ENCODE data around the gene PLEKHG2.

PLEKHG2 gene

DNA sequence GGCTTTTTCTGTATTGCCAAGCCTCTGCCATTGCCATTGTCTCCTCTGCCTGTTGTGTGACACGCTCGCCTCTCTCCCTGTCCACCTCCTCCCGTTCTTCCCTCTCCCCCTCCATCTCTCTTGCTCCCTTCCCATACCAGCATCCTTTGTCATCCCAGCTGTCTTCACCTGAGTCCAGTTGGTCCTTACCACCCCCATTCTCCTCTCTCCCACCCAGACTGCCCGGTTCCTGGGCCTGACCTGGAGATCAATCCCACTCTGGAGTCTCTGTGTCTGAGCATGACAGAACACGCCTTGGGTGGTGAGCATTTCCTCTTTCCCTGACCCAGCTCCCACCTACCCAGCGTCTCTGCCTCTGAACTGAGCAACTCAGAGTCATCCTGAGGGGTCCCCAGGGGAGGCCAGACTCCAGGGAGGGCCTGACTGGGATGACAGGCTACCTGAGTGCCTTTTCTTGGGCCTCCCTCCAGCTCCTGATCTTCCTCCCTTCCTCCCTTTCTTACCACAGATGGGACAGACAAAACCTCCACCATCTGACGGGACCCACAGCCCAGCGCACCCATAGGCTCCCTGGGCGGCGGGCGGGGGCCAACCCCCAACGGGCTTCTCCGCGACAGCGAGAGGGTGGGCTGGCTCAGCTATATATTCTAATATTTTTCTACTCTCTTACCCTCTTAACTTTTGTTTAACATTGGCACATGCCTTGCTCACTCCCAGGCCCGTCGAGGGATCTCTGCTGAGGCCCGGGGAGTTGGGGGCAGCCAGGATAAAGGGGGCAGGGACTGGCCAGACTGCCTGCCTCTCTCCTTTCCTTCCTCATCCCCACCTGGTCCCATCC, 29.3 kb upstream of the PLEKHG2 start:
- no peak for DNase-seq (ENCODE audit: low read depth in 4 of 4, low spot score in 1 of 4)

DNA sequence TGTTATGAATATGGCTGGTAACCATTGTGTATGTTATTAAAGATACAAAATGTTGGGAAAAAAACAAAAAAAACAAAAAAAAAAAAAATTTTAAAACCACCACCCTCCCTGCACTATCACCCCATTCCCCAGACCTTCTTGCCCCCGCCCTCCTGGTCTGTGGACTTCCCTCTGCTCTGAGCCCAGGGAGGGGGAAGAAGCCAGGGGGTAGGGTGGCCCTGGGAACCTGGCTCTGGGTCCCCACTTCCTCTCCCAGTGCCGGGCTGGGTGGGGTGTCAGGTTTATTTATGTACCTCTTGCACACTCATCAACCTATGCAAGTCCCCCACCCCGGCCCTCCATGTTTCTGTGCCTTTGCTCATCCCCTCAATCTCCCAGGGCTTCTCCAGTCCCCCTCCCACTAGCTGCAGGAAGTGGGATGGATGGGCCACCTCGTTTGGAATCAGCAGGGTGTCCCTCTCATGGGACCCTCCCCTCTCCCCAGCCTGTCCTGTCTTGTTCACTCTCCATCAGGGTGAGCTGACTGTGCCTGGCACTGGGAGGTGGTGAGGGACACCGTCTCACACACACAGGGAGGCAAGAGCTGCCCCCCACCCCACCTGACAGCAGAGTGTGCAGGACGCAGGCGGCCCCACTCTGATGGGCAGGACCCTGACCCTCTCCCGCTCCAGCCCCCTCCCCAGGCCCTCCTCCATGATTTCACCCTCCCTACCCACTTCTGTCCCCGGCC, 27.5 kb upstream of the PLEKHG2 start:
- DNase-seq (ENCODE audit: low read depth in 4 of 4, low spot score in 1 of 4) = no peak

DNA sequence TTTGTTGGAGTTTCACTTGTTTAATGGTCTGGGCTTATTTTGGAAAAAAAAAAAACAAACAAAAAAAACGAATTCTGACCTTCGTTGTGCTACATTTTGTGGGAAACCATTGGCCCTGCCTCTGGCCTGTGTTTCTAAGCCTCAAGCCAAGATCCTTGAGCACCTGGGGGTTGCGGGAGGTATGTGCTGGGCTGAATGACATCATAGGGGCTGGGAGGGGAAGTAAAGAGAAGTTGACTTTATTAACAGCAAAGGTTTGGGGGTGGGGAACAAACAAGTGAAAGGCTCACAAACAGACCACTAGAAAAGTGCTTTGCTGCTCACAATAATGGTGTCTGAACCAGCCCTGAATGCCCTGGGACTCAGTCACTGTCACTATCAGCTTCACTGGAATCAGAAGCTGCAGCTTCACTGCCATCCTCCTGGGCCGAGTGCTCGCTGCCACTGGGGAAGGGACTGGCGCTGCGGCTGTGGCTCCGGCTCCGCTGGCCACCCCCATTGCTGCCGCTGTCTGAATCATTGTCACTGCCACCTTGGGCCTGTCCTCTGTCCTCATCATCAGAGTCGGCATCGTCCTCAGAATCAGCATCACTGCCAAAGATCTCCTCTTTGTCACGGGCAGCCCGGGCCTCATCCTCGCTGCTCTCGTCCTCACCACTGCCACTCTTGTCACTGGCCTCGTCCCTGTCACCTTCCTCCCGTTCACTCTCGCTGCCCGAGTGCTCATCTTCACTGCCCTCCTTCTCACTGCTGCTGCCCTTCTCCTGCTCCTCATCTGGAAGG, 26.6 kb upstream of the PLEKHG2 start:
- DNase-seq (ENCODE audit: low read depth in 4 of 4, low spot score in 1 of 4) = no peak

DNA sequence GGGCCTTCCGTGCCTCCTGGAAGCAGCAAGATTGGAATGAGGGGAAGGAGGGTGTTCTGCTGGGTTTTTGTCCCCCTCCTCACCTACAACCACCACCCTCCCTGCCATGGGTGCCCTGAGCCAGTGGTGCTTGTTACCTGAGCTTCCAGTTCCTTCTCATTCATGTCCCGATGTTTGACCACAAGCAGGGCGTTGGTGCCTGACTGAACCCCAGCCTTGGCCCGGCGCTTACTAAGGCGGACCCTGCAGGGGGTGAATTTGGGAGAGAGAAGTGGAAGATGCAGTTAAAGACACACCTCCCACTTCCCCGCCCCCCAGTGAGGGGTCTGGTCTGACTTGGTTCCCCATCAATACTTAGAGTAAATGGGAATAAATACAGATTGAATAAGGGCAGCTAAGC, 25.9 kb upstream of the PLEKHG2 start:
- no peak for DNase-seq (ENCODE audit: low read depth in 4 of 4, low spot score in 1 of 4)

DNA sequence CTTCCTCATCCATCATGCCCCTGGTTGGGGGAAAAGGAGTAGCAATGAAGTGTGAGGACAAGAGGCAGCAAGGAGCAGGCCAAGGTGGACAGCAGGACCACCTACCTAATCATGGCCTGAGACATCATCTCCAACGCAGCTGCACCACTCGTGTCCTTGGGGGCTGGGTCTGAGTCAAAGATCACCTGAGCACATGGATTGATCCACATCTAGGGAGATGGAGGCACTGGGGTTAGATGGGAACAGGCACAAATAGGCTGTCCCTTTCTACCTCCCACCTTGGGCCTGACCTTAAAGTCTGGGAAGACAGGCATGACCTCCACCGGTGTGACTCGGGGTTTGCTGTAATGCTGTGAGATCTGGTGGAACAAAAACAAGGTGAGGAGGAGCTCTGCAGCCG, 23.8 kb upstream of the PLEKHG2 start:
- DNase-seq (ENCODE audit: low read depth in 4 of 4, low spot score in 1 of 4) = no peak

DNA sequence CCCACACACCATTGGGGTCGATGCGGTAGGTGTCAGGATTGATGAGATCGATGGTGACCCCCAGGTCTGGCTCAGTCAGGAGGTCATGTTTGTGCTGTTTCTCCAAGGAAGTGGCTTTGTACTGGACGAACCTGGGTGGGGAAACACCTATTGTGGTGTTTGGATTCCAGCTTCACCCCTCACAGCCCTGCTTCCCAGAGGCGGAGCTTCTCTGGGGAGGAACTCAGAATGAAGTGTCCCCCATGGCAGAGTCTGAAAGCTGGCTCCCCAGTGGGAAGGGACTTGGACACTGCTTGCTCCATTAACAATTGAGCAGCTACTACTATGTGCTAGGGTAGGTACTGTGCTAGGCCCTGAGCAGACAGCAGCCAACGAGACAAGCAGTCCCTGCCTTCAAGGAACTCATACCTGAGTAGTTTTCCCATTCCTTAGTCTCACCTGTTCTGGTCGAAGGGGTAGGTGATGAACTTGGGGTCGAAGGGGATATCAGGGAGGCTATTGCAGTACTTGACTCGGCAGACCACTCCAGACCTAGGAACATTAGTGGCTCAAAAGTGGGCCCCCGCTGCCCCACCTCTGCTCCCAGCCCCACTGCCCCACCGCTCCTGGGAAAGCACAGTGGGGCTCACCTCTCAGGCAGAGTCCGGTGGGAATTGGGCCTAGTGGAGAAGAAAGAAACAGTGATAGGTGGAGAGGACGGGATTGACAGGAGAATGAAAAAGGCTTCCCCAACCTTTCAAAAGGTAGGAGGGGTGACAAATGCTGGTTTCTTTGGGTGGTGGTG, 22.6 kb upstream of the PLEKHG2 start:
- no peak for DNase-seq (ENCODE audit: low read depth in 4 of 4, low spot score in 1 of 4)

DNA sequence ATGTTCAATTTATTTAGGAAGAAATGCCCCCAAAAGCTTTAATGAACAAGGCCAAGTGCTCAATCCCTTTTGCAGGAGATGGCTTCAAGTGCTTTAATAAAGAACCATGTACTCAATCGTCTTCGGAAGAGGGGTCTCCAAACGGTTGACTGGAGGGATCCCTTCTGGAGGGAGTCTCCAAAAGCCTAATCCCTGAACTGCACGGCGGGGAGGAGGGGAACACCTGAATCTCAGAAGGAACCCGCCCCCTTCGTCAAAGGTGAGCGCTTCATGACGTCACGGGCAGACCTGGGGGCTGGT, 22.1 kb upstream of the PLEKHG2 start:
- peak in 2 of 4 experiments; percentile 54 to 62 for DNase-seq (ENCODE audit: low read depth in 4 of 4, low spot score in 1 of 4)

DNA sequence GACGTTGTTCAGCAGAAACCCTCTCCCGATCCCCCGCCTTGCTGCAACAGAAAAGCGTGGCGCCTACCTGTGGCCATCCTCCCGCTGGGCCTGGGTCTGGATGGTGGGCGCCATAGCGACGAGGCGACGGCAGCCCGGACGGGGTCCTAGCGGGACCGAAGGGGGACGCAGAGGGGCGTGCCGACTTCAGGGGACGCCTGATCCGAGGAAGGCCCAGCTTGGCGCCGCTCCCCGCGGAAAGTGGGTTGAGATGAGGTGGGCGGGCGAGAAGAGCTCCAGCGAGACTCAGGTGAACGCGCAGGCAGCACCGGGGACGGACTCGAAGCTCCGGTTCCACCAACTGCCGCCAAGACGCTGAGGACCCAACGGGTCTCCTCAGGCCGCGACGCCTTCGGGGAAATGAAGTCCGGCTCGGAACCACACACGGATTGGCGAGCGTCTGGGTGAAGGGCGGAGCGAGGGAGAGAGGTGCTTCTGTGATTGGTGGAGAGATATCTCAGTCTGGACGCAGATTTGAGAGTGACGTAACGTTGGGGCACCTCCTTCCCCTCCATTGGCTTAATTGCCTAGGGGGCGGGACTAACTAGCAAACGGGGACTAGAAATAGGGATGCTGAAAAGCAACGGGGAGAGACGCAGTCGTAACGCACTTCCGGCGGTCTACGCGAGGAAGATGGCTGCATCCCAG, 21.6 kb upstream of the PLEKHG2 start, which contains the start of the genes MED29 and PAF1:
Gene MED29, plus strand, starts transcription at position 628 of the 687 bp plus-strand sequence. Its CDS starts 45 bp downstream, at position 673.
Gene PAF1, minus strand, starts transcription at position 356 of the 687 bp plus-strand sequence. Its CDS starts 242 bp downstream, at position 114.
- DNase-seq (ENCODE audit: low read depth in 4 of 4, low spot score in 1 of 4) = peak; percentile 78 to 92 (median 90)

DNA sequence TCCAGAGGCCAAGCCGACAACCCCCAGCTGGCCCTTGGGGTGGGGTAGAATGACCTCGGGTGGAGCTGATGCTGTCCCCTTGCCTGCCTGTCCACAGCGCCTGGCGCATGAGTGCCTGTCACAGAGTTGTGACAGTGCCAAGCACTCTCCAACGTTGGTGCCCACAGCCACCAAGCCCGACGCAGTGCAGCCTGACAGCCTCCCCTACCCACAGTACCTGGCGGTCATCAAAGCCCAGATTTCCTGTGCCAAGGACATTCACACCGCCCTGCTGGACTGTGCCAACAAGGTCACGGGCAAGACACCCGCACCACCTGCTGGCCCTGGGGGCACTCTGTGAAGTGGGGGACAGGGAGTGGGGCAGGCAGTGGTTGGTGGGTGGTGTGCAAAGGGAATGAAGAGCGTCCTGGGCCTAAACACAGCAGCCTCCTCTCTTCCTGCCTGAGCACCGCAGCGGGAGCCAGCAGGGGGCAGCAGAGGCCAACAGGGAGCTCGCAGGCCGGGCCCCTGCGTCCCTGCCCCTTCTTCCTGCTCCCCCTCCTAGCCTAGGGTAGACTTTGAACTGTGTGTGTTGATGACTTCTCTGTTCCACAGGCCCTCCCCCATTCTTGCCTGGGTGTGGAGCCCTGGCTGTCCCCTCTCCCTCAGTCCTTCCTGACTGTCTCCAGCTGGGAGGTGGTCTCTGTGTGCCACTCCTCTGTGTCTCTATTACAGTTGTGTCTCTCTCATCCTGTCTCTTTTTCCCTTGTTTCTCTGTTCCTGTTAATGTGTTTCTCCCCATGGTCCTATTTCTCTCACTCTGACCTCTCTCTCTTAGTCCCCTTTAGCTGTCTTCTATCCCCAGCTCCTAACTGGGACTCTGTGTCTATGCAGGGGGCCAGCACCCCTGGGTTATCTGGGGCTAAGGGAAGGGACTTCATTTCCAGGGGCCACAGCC, 14.8 kb upstream of the PLEKHG2 start:
- DNase-seq (ENCODE audit: low read depth in 4 of 4, low spot score in 1 of 4) = peak; percentile 89 to 99 (median 92)

DNA sequence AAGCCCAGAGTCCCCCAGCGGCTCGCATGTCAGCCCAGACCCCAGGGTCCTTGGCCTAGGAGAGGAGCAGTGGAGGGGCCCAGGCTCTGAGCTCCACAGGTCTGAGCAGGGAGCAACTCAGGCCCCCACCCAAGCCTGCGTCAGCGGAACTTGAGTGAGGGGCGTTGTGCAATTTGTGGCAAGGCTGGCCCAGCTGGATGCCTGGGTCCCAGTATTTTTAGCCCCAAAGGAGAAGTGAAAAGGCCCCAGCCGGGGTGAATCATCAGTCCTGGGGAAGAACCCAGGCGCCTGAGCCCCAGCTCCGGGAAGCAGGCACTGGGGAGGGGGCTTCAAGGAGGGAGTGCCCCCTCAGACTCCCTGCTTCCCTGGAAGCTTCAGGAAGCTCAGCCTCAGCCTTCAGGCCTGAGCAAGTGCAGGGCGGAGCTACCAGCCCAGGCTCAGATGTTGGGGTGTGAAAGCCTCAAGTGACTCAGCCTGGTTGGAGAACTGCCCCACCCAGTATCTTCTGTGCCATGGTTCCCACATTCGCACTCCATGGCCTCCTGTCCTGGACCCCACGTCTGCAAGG, 14.1 kb upstream of the PLEKHG2 start:
- peak in 1 of 4 experiments; percentile 45 for DNase-seq (ENCODE audit: low read depth in 4 of 4, low spot score in 1 of 4)

DNA sequence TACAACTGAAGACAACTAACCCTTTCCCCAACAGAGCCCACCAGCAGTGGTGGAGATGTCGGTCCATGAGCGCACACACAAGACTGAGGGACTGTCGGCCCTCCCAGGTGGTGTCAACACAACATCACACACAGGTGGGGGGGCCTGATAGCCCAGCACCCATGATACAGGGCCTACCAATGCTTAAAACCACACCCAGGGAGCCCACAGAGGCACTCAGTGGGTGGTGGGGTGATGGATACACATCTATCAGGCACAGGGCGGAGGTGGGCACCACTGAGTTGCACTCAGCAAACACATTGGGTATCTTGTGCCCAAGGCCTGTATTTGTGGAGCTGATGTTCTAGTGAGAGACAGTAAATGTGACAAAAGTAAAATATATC, 12.8 kb upstream of the PLEKHG2 start:
- no peak for DNase-seq (ENCODE audit: low read depth in 4 of 4, low spot score in 1 of 4)

DNA sequence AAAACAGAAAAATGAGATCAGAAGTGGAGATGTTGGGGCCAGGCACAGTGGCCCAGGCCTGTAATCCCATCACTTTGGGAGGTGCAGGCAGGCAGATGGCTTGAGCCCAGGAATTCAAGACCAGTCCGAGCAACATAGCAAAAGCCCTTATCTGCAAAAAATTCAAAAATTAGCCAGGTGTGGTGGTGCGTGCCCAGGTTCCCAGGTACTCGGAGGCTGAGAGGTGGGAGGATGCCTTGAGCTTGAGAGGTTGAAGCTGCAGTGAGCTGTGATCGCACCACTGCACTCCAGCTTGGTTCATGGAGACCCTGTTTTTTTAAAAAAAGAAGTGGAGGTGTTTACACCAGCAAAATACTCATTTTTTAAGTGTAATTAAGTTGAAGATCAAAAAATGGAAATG, 12.4 kb upstream of the PLEKHG2 start:
- DNase-seq (ENCODE audit: low read depth in 4 of 4, low spot score in 1 of 4) = no peak

DNA sequence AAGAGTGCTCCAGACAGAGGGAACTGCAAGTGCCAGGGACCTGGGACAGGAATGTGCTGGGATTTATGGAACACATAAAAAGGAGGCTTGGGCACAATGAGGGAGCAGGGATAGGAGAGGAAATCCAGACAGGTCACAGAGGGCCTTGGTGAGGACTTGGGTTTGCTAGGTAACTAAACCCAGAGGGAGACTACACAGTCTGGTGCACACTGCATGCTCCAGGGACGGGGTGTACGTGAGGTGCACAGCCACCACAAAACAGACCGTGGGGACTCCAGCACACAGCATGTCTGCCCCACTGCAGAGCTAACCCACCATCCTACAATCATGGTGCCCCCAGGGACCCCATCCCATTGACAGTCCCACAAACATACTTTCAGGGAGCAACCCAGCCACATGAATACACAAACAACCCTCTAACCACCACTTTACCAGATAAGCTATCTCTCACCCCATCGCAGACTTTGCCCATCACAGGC, 11.4 kb upstream of the PLEKHG2 start:
- no peak for DNase-seq (ENCODE audit: low read depth in 4 of 4, low spot score in 1 of 4)

DNA sequence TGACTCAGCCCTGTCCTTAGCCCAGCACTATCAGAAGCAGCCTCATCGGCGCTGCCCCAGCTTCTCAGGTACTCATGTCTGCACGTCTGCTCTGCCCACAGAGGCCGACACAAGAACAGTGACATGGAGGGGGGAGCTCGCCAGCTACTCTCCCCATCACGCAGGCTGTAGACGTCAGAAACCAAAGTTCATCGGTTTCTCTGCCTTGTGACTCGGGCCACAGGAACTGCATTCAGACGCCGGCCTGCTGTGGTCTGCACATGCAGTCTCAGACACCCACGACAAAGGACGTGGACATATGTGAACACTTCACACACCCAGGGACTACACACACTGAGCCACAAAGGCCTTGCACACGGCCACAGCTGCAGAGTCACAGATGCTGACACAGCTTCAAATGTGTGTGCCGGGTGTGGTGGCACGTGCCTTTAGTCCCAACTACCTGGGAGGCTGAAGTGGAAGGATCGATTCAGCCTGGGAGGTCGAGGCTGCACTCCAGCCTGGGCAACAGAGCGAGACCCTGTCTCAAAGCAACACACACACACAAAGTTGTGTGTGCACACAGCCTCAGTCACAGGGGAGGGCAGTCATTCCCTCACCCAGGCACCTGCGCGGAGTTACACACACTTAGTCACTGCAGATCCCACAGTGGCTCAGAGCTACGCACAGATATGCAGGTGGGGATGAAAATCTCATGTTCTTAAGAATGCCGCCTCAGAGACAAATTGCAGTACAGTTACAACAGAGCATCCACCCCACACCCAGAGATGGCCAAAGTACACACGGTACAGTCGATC, 10.7 kb upstream of the PLEKHG2 start:
- peak in 2 of 4 experiments; percentile 61 to 70 for DNase-seq (ENCODE audit: low read depth in 4 of 4, low spot score in 1 of 4)

DNA sequence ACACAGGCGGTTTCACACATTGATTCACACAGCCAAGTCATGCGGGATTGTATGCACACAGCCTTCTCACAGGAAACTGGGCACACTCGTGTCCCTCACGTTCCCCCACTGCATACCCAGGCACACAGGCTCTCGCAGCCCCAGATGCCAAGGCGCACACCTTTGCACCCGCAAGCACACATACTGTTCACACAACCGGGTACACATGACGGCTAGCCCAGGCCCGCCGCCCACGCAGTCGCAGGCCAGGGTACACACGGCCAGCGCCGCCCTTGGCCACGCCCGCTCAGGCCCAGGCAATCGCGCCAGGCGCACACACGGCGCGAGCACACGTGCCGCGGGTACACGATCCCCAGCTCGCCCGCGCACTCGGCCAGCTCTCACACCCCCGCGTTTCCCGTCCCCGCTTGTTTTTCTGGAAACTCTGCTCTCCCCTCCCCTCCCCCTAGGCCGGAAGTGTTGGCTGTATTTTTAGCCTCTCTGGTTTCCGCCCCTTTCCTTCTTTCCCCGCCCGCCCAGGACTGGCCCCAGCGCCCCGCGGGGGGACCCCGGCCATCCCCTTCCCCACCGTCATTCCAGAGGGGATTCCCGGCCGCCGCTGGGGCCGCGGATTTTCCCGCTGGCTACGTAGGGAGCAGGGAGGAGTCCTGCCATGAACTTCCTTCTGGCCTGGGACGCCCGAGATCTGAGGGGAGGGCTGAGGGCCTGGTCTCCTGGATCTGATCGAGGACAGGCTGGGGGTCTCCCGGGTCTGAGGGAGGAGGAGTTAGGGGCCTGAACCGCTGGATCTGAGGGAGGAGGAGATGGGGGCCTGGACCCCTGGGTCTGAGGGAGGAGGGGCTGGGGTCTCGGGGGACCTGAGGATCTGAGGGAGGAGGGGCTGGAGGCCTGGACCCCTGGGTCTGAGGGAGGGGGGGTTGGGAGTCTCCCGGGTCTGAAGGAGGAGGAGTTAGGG, 9.8 kb upstream of the PLEKHG2 start:
- DNase-seq (ENCODE audit: low read depth in 4 of 4, low spot score in 1 of 4) = peak in 3 of 4 experiments; percentile 56 to 87 (median 79)
